ENCODE measurements around the gene LDLRAD2.
"Not testable (repeated sequence)": the region's sequence is repeated elsewhere in the genome, so short reads cannot be mapped to it uniquely, and the experiment has no call there.

Gene LDLRAD2

GRCh38 chr1:21811875-21812305 is at the start of gene LDLRAD2:
Gene LDLRAD2 (plus strand): TSS chr1:21812265. CDS start chr1:21812452, 187 bp downstream.
- DNase-seq (ENCODE audit: low spot score): no peak

- no peak for DNase-seq (ENCODE audit: low spot score)
These were observed 48.8 kb upstream of the LDLRAD2 start for GRCh38 chr1:21763236-21763635.

GRCh38 chr1:21763694-21764419 is 48.2 kb upstream of the LDLRAD2 start:
- DNase-seq (ENCODE audit: low spot score): no peak

- DNase-seq (ENCODE audit: low spot score): no peak
These were observed 47.2 kb upstream of the LDLRAD2 start for GRCh38 chr1:21764615-21765423.

GRCh38 chr1:21766210-21766609 is 45.9 kb upstream of the LDLRAD2 start:
- no peak for DNase-seq (ENCODE audit: low spot score)

- not testable (repeated sequence) for DNase-seq (ENCODE audit: low spot score)
These were observed 45.0 kb upstream of the LDLRAD2 start for GRCh38 chr1:21767106-21767505.

- DNase-seq (ENCODE audit: low spot score): no peak
These were observed 41.9 kb upstream of the LDLRAD2 start for GRCh38 chr1:21770201-21770600.

- not testable (repeated sequence) for DNase-seq (ENCODE audit: low spot score)
These were observed 41.5 kb upstream of the LDLRAD2 start for GRCh38 chr1:21770602-21771001.

GRCh38 chr1:21771672-21772071 is 40.4 kb upstream of the LDLRAD2 start:
- DNase-seq (ENCODE audit: low spot score): not testable (repeated sequence)

GRCh38 chr1:21773585-21773984 is 38.5 kb upstream of the LDLRAD2 start:
- DNase-seq (ENCODE audit: low spot score): no peak

- no peak for DNase-seq (ENCODE audit: low spot score)
These were observed 37.1 kb upstream of the LDLRAD2 start for GRCh38 chr1:21774835-21775549.

GRCh38 chr1:21775550-21775914 is 36.5 kb upstream of the LDLRAD2 start:
- no peak for DNase-seq (ENCODE audit: low spot score)

- DNase-seq (ENCODE audit: low spot score): no peak
These were observed 36.0 kb upstream of the LDLRAD2 start for GRCh38 chr1:21775985-21776562.

GRCh38 chr1:21776925-21777324 is 35.1 kb upstream of the LDLRAD2 start:
- DNase-seq (ENCODE audit: low spot score): not testable (repeated sequence)

- no peak for DNase-seq (ENCODE audit: low spot score)
These were observed 33.7 kb upstream of the LDLRAD2 start for GRCh38 chr1:21778405-21778727.

- no peak for DNase-seq (ENCODE audit: low spot score)
These were observed 32.2 kb upstream of the LDLRAD2 start for GRCh38 chr1:21779613-21780521.

GRCh38 chr1:21781815-21782348 is 30.2 kb upstream of the LDLRAD2 start:
- DNase-seq (ENCODE audit: low spot score): no peak

GRCh38 chr1:21782349-21782867 is 29.7 kb upstream of the LDLRAD2 start:
- DNase-seq (ENCODE audit: low spot score): no peak

- peak; percentile 86 for DNase-seq (ENCODE audit: low spot score)
These were observed 29.0 kb upstream of the LDLRAD2 start, which contains the start of gene USP48 for GRCh38 chr1:21782868-21783678. Gene USP48 (minus strand): TSS chr1:21783149. CDS start chr1:21782957, 192 bp downstream.
